H54 (cell line): ENCODE results near the gene FBXW9.
"Not testable (repeated sequence)": the region's sequence is repeated elsewhere in the genome, so short reads cannot be mapped to it uniquely, and the experiment has no call there.

Experiments
- DNase-seq: peaks from one replicate; pipeline ENCODE4 v3.0.0; 2011; ENCODE audit warnings: low spot score, mixed read lengths; ENCODE audit not compliant: insufficient read length
- FAIRE-seq: peaks from 3 replicates; lab custom pipeline; 2011; peaks lifted over from hg19 to GRCh38; lab: Jason Lieb, UNC
- POLR2A ChIP-seq: IDR thresholded peaks from 2 replicates; pipeline ENCODE4 v1.6.1; 2011; ENCODE audit warnings: low read depth, mild to moderate bottlenecking, low read length

FBXW9 gene

GRCh38 chr19:12696366-12697335 is at the start of gene FBXW9:
Gene FBXW9, minus strand, starts transcription at chr19:12696631. Its CDS starts 50 bp downstream, at chr19:12696581.
- TF ChIP-seq POLR2A, result peak; percentile 44; the same call in 1 of the 2 replicates
- peak; percentile 23 for FAIRE-seq
- DNase-seq, result peak; percentile 93

GRCh38 chr19:12745166-12745897 is 48.9 kb upstream of the FBXW9 start:
- TF ChIP-seq POLR2A, result no peak
- DNase-seq, result no peak
- FAIRE-seq, result no peak

- FAIRE-seq, result no peak
- no peak for TF ChIP-seq POLR2A
- no peak for DNase-seq
Measured at GRCh38 chr19:12737835-12738351, 41.5 kb upstream of the FBXW9 start.

GRCh38 chr19:12736995-12737834 is 40.8 kb upstream of the FBXW9 start, which contains the start of gene GET3:
Gene GET3, plus strand, starts transcription at chr19:12737497. Its CDS starts 9 bp downstream, at chr19:12737506.
- FAIRE-seq (peak; percentile 94), DNase-seq (peak; percentile 95)
- TF ChIP-seq POLR2A, result peak; percentile 66

GRCh38 chr19:12733369-12734214 is 37.2 kb upstream of the FBXW9 start:
- no peak for TF ChIP-seq POLR2A
- no peak for FAIRE-seq

GRCh38 chr19:12731337-12731736 is 34.9 kb upstream of the FBXW9 start:
- FAIRE-seq, result no peak

More at GRCh38 chr19:12733369-12734214, 37.2 kb upstream of the FBXW9 start:
- DNase-seq, result no peak

GRCh38 chr19:12730064-12730463 is 33.6 kb upstream of the FBXW9 start:
- no peak for DNase-seq
- TF ChIP-seq POLR2A, result no peak
- no peak for FAIRE-seq

More at GRCh38 chr19:12731337-12731736, 34.9 kb upstream of the FBXW9 start:
- no peak for DNase-seq
- TF ChIP-seq POLR2A, result no peak

- no peak for TF ChIP-seq POLR2A
- DNase-seq (no peak), FAIRE-seq (no peak)
Measured at GRCh38 chr19:12727745-12728433, 31.5 kb upstream of the FBXW9 start.

- FAIRE-seq (no peak), DNase-seq (no peak)
- TF ChIP-seq POLR2A, result no peak
Measured at GRCh38 chr19:12726988-12727316, 30.5 kb upstream of the FBXW9 start.

- not testable (repeated sequence) for FAIRE-seq, DNase-seq
Measured at GRCh38 chr19:12725612-12726011, 29.2 kb upstream of the FBXW9 start.

GRCh38 chr19:12723641-12724426 is 27.4 kb upstream of the FBXW9 start, which contains the start of gene TNPO2:
Gene TNPO2, minus strand, starts transcription at chr19:12723932. Its CDS starts 2,955 bp downstream, at chr19:12720977.
- DNase-seq (no peak), FAIRE-seq (no peak)
- TF ChIP-seq POLR2A, result peak; percentile 6; the same call in 1 of the 2 replicates
